K562 (cell line): ENCODE measurements around the gene MDP1. TPM values are rescaled to one million over a fixed set of nuclear protein-coding genes. Genes with fewer than 3 reads are reported as not detected.

Experiments used
- ATF3 ChIP-seq, 2 experiments: fragments of 450-650 bp in 1 of 2; sonication (generic) in 1 of 2; formaldehyde crosslinking in 1 of 2; IDR thresholded peaks in 1 of 2; conservative IDR thresholded peaks in 1 of 2; 2 replicates each; pipeline versions ENCODE4 v1.6.1 to v1.8.1; 2016 to 2023; ENCODE audit warnings: mild to moderate bottlenecking in 2 of 2, moderate library complexity in 2 of 2, inconsistent platforms in 1 of 2, missing genetic modification reagents in 1 of 2
- CHD4 ChIP-seq: fragments of 200-600 bp; sonication (generic); IDR thresholded peaks from 3 replicates; pipeline ENCODE4 v1.6.1; 2012; ENCODE audit warnings: low read depth, mild to moderate bottlenecking, mixed read lengths, low read length, inconsistent platforms; ENCODE audit not compliant: insufficient read depth, insufficient replicate concordance, poor library complexity, severe bottlenecking
- CREB3 ChIP-seq: fragments of 450-650 bp; conservative IDR thresholded peaks from 2 replicates; pipeline ENCODE4 v1.6.1; 2016; ENCODE audit warnings: missing genetic modification characterization, low read depth, mild to moderate bottlenecking, missing compliant biosample characterization, moderate library complexity
- CSDE1 ChIP-seq, 2 experiments: fragments of 450-650 bp; IDR thresholded peaks; 2 replicates each; pipeline ENCODE4 v1.6.1; 2016; ENCODE audit warnings: mild to moderate bottlenecking in 1 of 2
- E2F1 ChIP-seq: sonication (generic); formaldehyde crosslinking; IDR thresholded peaks from 2 replicates; pipeline ENCODE4 v1.8.1; 2023; ENCODE audit warnings: mild to moderate bottlenecking, missing genetic modification reagents, moderate library complexity
- FOXP1 ChIP-seq: sonication (generic); formaldehyde crosslinking; IDR thresholded peaks from 2 replicates; pipeline ENCODE4 v1.8.0; 2022; ENCODE audit warnings: mild to moderate bottlenecking, missing genetic modification reagents
- HEY1 ChIP-seq: fragments of 250-450 bp; sonication (Bioruptor Pico); IDR thresholded peaks from 2 replicates; pipeline ENCODE4 v1.5.0; 2020; ENCODE audit warnings: mild to moderate bottlenecking, moderate library complexity, borderline replicate concordance
- KAT7 ChIP-seq: sonication (generic); formaldehyde crosslinking; IDR thresholded peaks from 2 replicates; pipeline ENCODE4 v1.8.0; 2022; ENCODE audit warnings: missing genetic modification reagents, mild to moderate bottlenecking, borderline replicate concordance
- KDM2B ChIP-seq: fragments of 250-450 bp; sonication (Bioruptor Pico); IDR thresholded peaks from 2 replicates; pipeline ENCODE4 v1.8.0; 2021; ENCODE audit warnings: mild to moderate bottlenecking, moderate library complexity
- LARP7 ChIP-seq: fragments of 450-650 bp; IDR thresholded peaks from 2 replicates; pipeline ENCODE4 v1.6.1; 2016
- NBN ChIP-seq: fragments of 450-650 bp; IDR thresholded peaks from 2 replicates; pipeline ENCODE4 v1.6.1; 2016; ENCODE audit warnings: low read depth, mild to moderate bottlenecking
- NFE2 ChIP-seq: IDR thresholded peaks from 2 replicates; pipeline ENCODE4 v1.6.1; 2014; ENCODE audit warnings: antibody characterized with exemption, low read depth
- NFIX ChIP-seq: fragments of 250-450 bp; sonication (Bioruptor Pico); IDR thresholded peaks from 2 replicates; pipeline ENCODE4 v1.4.0; 2020; ENCODE audit warnings: low read depth, mild to moderate bottlenecking, moderate library complexity
- PHB2 ChIP-seq: fragments of 450-650 bp; IDR thresholded peaks from 2 replicates; pipeline ENCODE4 v1.6.1; 2017; ENCODE audit warnings: low read depth
- RBM25 ChIP-seq: fragments of 200-400 bp; formaldehyde crosslinking; IDR thresholded peaks from 2 replicates; pipeline ENCODE4 v1.6.1; 2018; ENCODE audit warnings: low read length, low read depth, moderate library complexity; ENCODE audit not compliant: severe bottlenecking
- RFX1 ChIP-seq: fragments of 450-650 bp; IDR thresholded peaks from 2 replicates; pipeline ENCODE4 v1.6.1; 2016; ENCODE audit warnings: mild to moderate bottlenecking, moderate library complexity
- SMAD3 ChIP-seq: fragments of 450-650 bp; formaldehyde crosslinking; conservative IDR thresholded peaks from 2 replicates; pipeline ENCODE4 v1.4.0; 2020; ENCODE audit warnings: mild to moderate bottlenecking
- TCF7L2 ChIP-seq: fragments of 150-350 bp; IDR thresholded peaks from 2 replicates; pipeline ENCODE4 v1.6.1; 2016; ENCODE audit warnings: low read depth, mild to moderate bottlenecking, low read length, moderate library complexity
- ZFPM2 ChIP-seq: fragments of 250-450 bp; sonication (Bioruptor Pico); IDR thresholded peaks from 2 replicates; pipeline ENCODE4 v1.5.1; 2022; ENCODE audit warnings: mild to moderate bottlenecking
- ZNF263 ChIP-seq: sonication (generic); formaldehyde crosslinking; IDR thresholded peaks from 2 replicates; pipeline ENCODE4 v1.8.0; 2022; ENCODE audit warnings: mild to moderate bottlenecking, missing genetic modification reagents, borderline replicate concordance
- ZNF444 ChIP-seq: fragments of 250-450 bp; sonication (Bioruptor Pico); IDR thresholded peaks from 2 replicates; pipeline ENCODE4 v1.4.0; 2020; ENCODE audit warnings: mild to moderate bottlenecking, moderate library complexity
- polyA plus RNA-seq, 8 experiments: library from polyadenylated mRNA; depleted of rRNA in 4 of 8; stranded (reverse) in 5 of 8; unstranded in 3 of 8; fragments of >200 nt; fragmentation: Nextera tagmentation in 2 of 8; fragmentation: Illumina TruSeq in 1 of 8; extraction: Ambion mirVana in 2 of 8; extraction: Trizol in 1 of 8; gene quantifications; 2 replicates each; pipeline versions ENCODE4 v1.2.1 to v1.2.3, GENCODE V29; 2011 to 2014; ENCODE audit warnings: inconsistent platforms in 1 of 8, missing spikeins in 1 of 8
- total RNA-seq, 7 experiments: library from RNA; depleted of rRNA in 6 of 7; stranded (reverse); fragments of >200 nt in 6 of 7; fragmentation: Illumina TruSeq in 2 of 7; extraction: Trizol in 2 of 7; gene quantifications; 2 replicates each; pipeline versions ENCODE4 v1.2.1 to v1.2.3, GENCODE V29; 2011 to 2021; ENCODE audit warnings: low replicate concordance in 1 of 7
- TF ChIP-seq, protein P1 (sequence below): fragments of 250-450 bp; sonication (Bioruptor Pico); IDR thresholded peaks from 2 replicates; pipeline ENCODE4 v1.6.1; 2021; ENCODE audit warnings: mild to moderate bottlenecking

Gene MDP1
- total and polyA plus RNA-seq, 9 of the 15 experiments (the other 6 are each of a cell fraction or from before 2014, with no cell fraction given): 2.7 to 29.6 (median 11.0) TPM

GRCh38 chr14:24195186-24196070, 20.4 kb downstream of the MDP1 start, which contains the start of gene TM9SF1 (continued):
- TF ChIP-seq ZNF263 (CRISPR knock-in tag) (peak; percentile 66; the same call in 1 of the 2 replicates), HEY1 (CRISPR knock-in tag) (no peak), FOXP1 (CRISPR knock-in tag) (no peak), KAT7 (CRISPR knock-in tag) (no peak), E2F1 (CRISPR knock-in tag) (0 out of 2 replicates have a peak, but pooled peaks have one; percentile 55), RBM25 (no peak), PHB2 (no peak), CHD4 (no peak), TCF7L2 (no peak), SMAD3 (no peak), NBN (0 out of 2 replicates have a peak, but pooled peaks have one; percentile 17), CSDE1 (IDR thresholded peaks at IDR 0.05) (peak in 1 of 2 experiments; percentile 88; a peak in 2 of 4 replicates), ZNF444 (CRISPR knock-in tag) (no peak), NFIX (CRISPR knock-in tag) (no peak), CREB3 (tag) (no peak), ATF3 (IDR thresholded peaks at IDR 0.05) (peak; percentile 49), ATF3 (CRISPR knock-in tag; conservative IDR thresholded peaks at IDR 0.05) (peak; percentile 68; the same call in 1 of the 2 replicates), KDM2B (no peak), ZFPM2 (no peak), NFE2 (peak; percentile 83), LARP7 (no peak), RFX1 (peak; percentile 98)
- TF ChIP-seq, protein P1, sequence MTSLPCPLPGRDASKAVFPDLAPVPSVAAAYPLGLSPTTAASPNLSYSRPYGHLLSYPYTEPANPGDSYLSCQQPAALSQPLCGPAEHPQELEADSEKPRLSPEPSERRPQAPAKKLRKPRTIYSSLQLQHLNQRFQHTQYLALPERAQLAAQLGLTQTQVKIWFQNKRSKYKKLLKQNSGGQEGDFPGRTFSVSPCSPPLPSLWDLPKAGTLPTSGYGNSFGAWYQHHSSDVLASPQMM: no peak
